ENCODE measurements around the gene KRT222. TPM values are rescaled to one million over a fixed set of nuclear protein-coding genes. Genes with fewer than 3 reads are reported as not detected.

Gene KRT222
- total and polyA plus RNA-seq, 2 of the 13 experiments (the other 11 are each of a cell fraction or from before 2014, with no cell fraction given), result not detected

DNA sequence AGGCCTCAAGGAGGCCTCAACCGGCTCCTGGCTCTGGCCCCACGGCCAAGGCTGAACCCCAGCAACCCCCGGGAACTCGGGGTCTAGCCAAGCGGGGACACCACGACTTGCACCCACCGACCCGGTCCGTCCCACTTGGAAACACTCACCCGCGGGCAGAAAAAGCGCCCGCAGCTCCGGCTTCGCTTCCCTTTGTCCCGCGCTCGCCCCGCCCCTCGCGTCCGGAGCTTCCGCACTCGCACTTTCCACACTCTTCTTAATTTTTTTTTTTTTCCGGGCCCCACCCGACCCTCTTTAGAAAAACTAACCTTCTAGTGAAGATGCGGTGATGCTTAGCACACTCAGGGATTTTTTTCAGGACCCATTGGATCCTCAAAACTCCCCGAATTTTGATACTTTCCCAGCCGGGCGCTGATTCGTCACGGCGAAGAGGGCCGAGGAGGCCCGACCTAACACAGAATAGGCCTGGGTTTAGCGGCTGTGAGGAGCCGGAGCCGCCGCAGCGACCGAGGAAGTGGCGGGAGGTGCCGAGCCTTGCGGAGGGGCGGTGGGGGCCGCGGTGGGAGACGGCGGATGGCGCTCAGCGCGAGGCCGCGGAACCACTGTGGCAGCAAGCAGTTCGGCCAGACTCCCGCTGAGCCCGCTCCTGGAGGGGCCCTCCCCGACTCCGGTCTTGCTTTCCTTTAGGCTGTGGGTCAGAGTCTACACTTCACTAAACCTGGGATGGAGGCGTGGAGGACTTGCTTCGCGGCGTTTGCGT lies 17.2 kb downstream of the KRT222 start, which contains the start of gene SMARCE1 (continued):
- TF ChIP-seq ZNF318 (CRISPR knock-in tag; IDR thresholded peaks at IDR 0.05), result peak; percentile 35; the same call in 1 of the 2 replicates
- TF ChIP-seq FOXA3 (CRISPR knock-in tag; IDR thresholded peaks at IDR 0.05), result no peak; the same call in 1 of the 2 replicates
- peak; percentile 79; the same call in 1 of the 2 replicates for TF ChIP-seq ZNF543 (CRISPR knock-in tag; IDR thresholded peaks at IDR 0.05)
- no peak for TF ChIP-seq SP1 (IDR thresholded peaks at IDR 0.05)
- TF ChIP-seq SP1 (CRISPR knock-in tag; IDR thresholded peaks at IDR 0.05), result peak; percentile 68
- no peak; the same call in 1 of the 2 replicates for TF ChIP-seq ZNF275 (CRISPR knock-in tag; IDR thresholded peaks at IDR 0.05; ENCODE audit: borderline replicate concordance)
- TF ChIP-seq, protein P1, sequence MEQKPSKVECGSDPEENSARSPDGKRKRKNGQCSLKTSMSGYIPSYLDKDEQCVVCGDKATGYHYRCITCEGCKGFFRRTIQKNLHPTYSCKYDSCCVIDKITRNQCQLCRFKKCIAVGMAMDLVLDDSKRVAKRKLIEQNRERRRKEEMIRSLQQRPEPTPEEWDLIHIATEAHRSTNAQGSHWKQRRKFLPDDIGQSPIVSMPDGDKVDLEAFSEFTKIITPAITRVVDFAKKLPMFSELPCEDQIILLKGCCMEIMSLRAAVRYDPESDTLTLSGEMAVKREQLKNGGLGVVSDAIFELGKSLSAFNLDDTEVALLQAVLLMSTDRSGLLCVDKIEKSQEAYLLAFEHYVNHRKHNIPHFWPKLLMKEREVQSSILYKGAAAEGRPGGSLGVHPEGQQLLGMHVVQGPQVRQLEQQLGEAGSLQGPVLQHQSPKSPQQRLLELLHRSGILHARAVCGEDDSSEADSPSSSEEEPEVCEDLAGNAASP (CRISPR knock-in tag; IDR thresholded peaks at IDR 0.05; ENCODE audit: borderline replicate concordance), result no peak; the same call in 1 of the 2 replicates
- 0 out of 2 replicates have a peak, but pooled peaks have one; percentile 4 for TF ChIP-seq MNT (IDR thresholded peaks at IDR 0.05)
- TF ChIP-seq KDM6A (CRISPR knock-in tag; IDR thresholded peaks at IDR 0.05; ENCODE audit: low read depth), result no peak; the same call in 1 of the 2 replicates
- 0 out of 2 replicates have a peak, but pooled peaks have one; percentile 51 for TF ChIP-seq ZNF709 (CRISPR knock-in tag; IDR thresholded peaks at IDR 0.05)
- peak; percentile 43 for TF ChIP-seq FOXC1 (CRISPR knock-in tag; IDR thresholded peaks at IDR 0.05; ENCODE audit: borderline replicate concordance)
- TF ChIP-seq NFE2 (CRISPR knock-in tag; IDR thresholded peaks at IDR 0.05), result no peak; the same call in 1 of the 2 replicates
- TF ChIP-seq, protein P2, sequence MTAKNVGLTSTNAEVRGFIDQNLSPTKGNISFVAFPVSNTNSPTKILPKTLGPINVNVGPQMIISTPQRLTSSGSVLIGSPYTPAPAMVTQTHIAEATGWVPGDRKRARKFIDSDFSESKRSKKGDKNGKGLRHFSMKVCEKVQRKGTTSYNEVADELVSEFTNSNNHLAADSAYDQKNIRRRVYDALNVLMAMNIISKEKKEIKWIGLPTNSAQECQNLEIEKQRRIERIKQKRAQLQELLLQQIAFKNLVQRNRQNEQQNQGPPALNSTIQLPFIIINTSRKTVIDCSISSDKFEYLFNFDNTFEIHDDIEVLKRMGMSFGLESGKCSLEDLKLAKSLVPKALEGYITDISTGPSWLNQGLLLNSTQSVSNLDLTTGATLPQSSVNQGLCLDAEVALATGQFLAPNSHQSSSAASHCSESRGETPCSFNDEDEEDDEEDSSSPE (CRISPR knock-in tag; IDR thresholded peaks at IDR 0.05), result peak; percentile 55
- no peak for TF ChIP-seq MBNL3 (CRISPR knock-in tag; conservative IDR thresholded peaks at IDR 0.05)
- TF ChIP-seq JUNB (CRISPR knock-in tag; IDR thresholded peaks at IDR 0.05; ENCODE audit: borderline replicate concordance), result no peak

Data from HepG2 (cell line).